Liver (tissue), 9 donors: ENCODE measurements around the gene SLC22A6. TPM values are rescaled to one million over a fixed set of nuclear protein-coding genes. Genes with fewer than 3 reads are reported as not detected.

Source experiments
- DNase-seq: peaks from one replicate; pipeline ENCODE4 v3.0.0-alpha.2; 2017; ENCODE audit warnings: low spot score
- H3K27ac ChIP-seq, 2 donors: one replicate each; pipeline ENCODE4 v1.7.0; 2013; ENCODE audit warnings: inconsistent platforms in 2 of 2, low read length in 2 of 2, control low read depth in 1 of 2, low read depth in 1 of 2, mild to moderate bottlenecking in 1 of 2
- H3K27me3 ChIP-seq, 4 donors: one replicate each; pipeline versions ENCODE4 v1.6.1 to v1.7.0; 2013; ENCODE audit warnings: low read length in 3 of 4, inconsistent platforms in 1 of 4, mild to moderate bottlenecking in 1 of 4, moderate library complexity in 1 of 4; ENCODE audit not compliant: control insufficient read depth in 4 of 4, insufficient read depth in 4 of 4
- H3K36me3 ChIP-seq, 4 donors: one replicate each; pipeline versions ENCODE4 v1.6.1 to v1.7.0; 2013; ENCODE audit warnings: low read length in 3 of 4, mild to moderate bottlenecking in 3 of 4, low read depth in 1 of 4, moderate library complexity in 1 of 4; ENCODE audit not compliant: control insufficient read depth in 4 of 4, insufficient read depth in 3 of 4
- H3K4me1 ChIP-seq, 4 donors: one replicate each; pipeline versions ENCODE4 v1.6.1 to v1.7.0; 2013; ENCODE audit warnings: low read length in 3 of 4, mild to moderate bottlenecking in 3 of 4, moderate library complexity in 1 of 4; ENCODE audit not compliant: control insufficient read depth in 4 of 4, insufficient read depth in 4 of 4
- H3K4me3 ChIP-seq, 3 donors: one replicate each; pipeline versions ENCODE4 v1.6.1 to v1.7.0; 2013; ENCODE audit warnings: low read length in 3 of 3, control low read depth in 1 of 3, low read depth in 1 of 3, mild to moderate bottlenecking in 1 of 3
- H3K9ac ChIP-seq, 2 donors: one replicate each; pipeline ENCODE4 v1.7.0; 2013; ENCODE audit warnings: low read length in 2 of 2, mild to moderate bottlenecking in 2 of 2, moderate library complexity in 2 of 2, control low read depth in 1 of 2, low read depth in 1 of 2
- H3K9me3 ChIP-seq, 4 donors: one replicate each; pipeline versions ENCODE4 v1.6.1 to v1.7.0; 2013; ENCODE audit warnings: low read length in 3 of 4; ENCODE audit not compliant: control insufficient read depth in 4 of 4
- EGR1 ChIP-seq, 2 donors: IDR thresholded peaks; 2 replicates each; pipeline ENCODE4 v1.6.1; 2016 to 2018; ENCODE audit warnings: antibody characterized with exemption in 2 of 2, low read depth in 2 of 2
- FOXA1 ChIP-seq: IDR thresholded peaks from 2 replicates; pipeline ENCODE4 v1.6.1; 2016; ENCODE audit warnings: antibody characterized with exemption
- FOXA2 ChIP-seq: IDR thresholded peaks from 2 replicates; pipeline ENCODE4 v1.6.1; 2016; ENCODE audit warnings: antibody characterized with exemption
- GABPA ChIP-seq, 2 donors: IDR thresholded peaks in 1 of 2; conservative IDR thresholded peaks in 1 of 2; 2 replicates each; pipeline ENCODE4 v1.6.1; 2016; ENCODE audit warnings: antibody characterized with exemption in 2 of 2, mild to moderate bottlenecking in 1 of 2, moderate library complexity in 1 of 2
- HNF4A ChIP-seq, 2 donors: conservative IDR thresholded peaks; 2 replicates each; pipeline ENCODE4 v1.6.1; 2016; ENCODE audit warnings: antibody characterized with exemption in 2 of 2, mild to moderate bottlenecking in 2 of 2
- HNF4G ChIP-seq: IDR thresholded peaks from 2 replicates; pipeline ENCODE4 v1.6.1; 2016; ENCODE audit warnings: antibody characterized with exemption
- JUND ChIP-seq, 2 donors: IDR thresholded peaks; 2 replicates each; pipeline ENCODE4 v1.6.1; 2016; ENCODE audit warnings: antibody characterized with exemption in 2 of 2
- NR2F2 ChIP-seq: IDR thresholded peaks from 2 replicates; pipeline ENCODE4 v1.6.1; 2016; ENCODE audit warnings: antibody characterized with exemption
- RAD21 ChIP-seq, 2 donors: IDR thresholded peaks; 2 replicates each; pipeline ENCODE4 v1.6.1; 2016; ENCODE audit warnings: antibody characterized with exemption in 2 of 2, mild to moderate bottlenecking in 2 of 2
- RXRA ChIP-seq, 2 donors: IDR thresholded peaks; 2 replicates each; pipeline ENCODE4 v1.6.1; 2017 to 2018; ENCODE audit warnings: antibody characterized with exemption in 2 of 2, mild to moderate bottlenecking in 1 of 2
- SP1 ChIP-seq: IDR thresholded peaks from 2 replicates; pipeline ENCODE4 v1.6.1; 2018; ENCODE audit warnings: antibody characterized with exemption, mild to moderate bottlenecking
- TAF1 ChIP-seq: conservative IDR thresholded peaks from 2 replicates; pipeline ENCODE4 v1.6.1; 2016; ENCODE audit warnings: antibody characterized with exemption, mild to moderate bottlenecking
- YY1 ChIP-seq: IDR thresholded peaks from 2 replicates; pipeline ENCODE4 v1.6.1; 2016; ENCODE audit warnings: antibody characterized with exemption, mild to moderate bottlenecking
- WGBS: extraction: QIAGEN DNeasy Blood & Tissue Kit; methylation state at CpG from one replicate; pipeline ENCODE4 v1.1.7; 2013; 5-methylcytosine and 5-hydroxymethylcytosine counted together
- polyA plus RNA-seq, 2 donors: library from polyadenylated mRNA; stranded (reverse) in 1 of 2; unstranded in 1 of 2; fragments of 200-250 nt in 1 of 2; fragments of >200 nt in 1 of 2; fragmentation: Nextera tagmentation in 1 of 2; extraction: Ambion mirVana in 1 of 2; gene quantifications; one replicate each; pipeline versions ENCODE4 v1.2.1 to v1.2.3, GENCODE V29; 2013 to 2015
- total RNA-seq, 2 donors: library from RNA; depleted of rRNA; stranded (reverse); fragments of >200 nt; gene quantifications; one replicate each; pipeline ENCODE4 v1.2.3, GENCODE V29; 2014
- TF ChIP-seq, protein P1 (sequence below): fragments of 150-350 bp; IDR thresholded peaks from 2 replicates; pipeline ENCODE4 v1.5.1; 2017; ENCODE audit warnings: improper control_type of control experiment, low read depth, low read length; ENCODE audit not compliant: missing input control
- TF ChIP-seq, protein P2 (sequence below): IDR thresholded peaks from 2 replicates; pipeline ENCODE4 v1.6.1; 2016; ENCODE audit warnings: antibody characterized with exemption
- TF ChIP-seq, protein P3 (sequence below): IDR thresholded peaks from 2 replicates; pipeline ENCODE4 v1.6.1; 2016; ENCODE audit warnings: antibody characterized with exemption
- TF ChIP-seq, protein P4 (sequence below): IDR thresholded peaks from 2 replicates; pipeline ENCODE4 v1.6.1; 2016; ENCODE audit warnings: antibody characterized with exemption, mild to moderate bottlenecking
- TF ChIP-seq, protein P5 (sequence below): IDR thresholded peaks from 2 replicates; pipeline ENCODE4 v1.6.1; 2016; ENCODE audit warnings: antibody characterized with exemption
- donor health status: healthy.
- donor health status: healthy.
- donor health status: healthy.
- donor health status: healthy.
- donor health status: healthy.

Gene SLC22A6
- total and polyA plus RNA-seq, 4 donors, result not detected

DNA sequence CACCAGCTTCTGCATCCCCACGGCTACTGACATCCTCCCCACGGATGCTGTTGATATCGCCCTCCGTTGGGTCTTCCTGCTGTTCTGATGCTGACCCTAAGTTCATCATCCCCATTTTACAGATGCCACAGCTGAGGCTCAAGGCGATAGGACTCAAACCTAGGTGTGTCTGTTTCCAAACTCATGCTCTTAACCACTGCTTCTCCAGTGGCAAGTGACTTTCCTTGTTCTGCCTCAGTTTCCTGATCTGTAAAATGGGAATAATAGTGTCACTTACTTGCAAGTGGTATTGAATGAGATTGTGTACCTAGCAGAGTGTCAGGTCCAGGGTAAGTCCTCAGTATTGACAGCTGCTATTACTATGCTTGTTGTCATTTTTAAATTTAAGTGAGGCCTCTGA, 14.4 kb upstream of the SLC22A6 start:
- no peak for DNase-seq
- Histone ChIP-seq H3K9ac (no peak overlapping the region), H3K27ac (no peak overlapping the region), H3K4me1 (no peaks in the 10 kb centered on the region), H3K4me3 (no peak overlapping the region), H3K9me3 (no peaks in the 10 kb centered on the region), H3K27me3 (peaks cover 0 to 2% (median 0%) of the 10 kb centered on the region in 4 donors), H3K36me3 (no peaks in the 10 kb centered on the region)
- TF ChIP-seq SP1 (no peak), FOXA1 (no peak), YY1 (no peak), JUND (IDR thresholded peaks at IDR 0.05) (no peak), RXRA (IDR thresholded peaks at IDR 0.05) (no peak), RAD21 (IDR thresholded peaks at IDR 0.05) (no peak), GABPA (IDR thresholded peaks at IDR 0.05 in 1 of 2, conservative IDR thresholded peaks at IDR 0.05 in 1 of 2) (no peak), EGR1 (IDR thresholded peaks at IDR 0.05; ENCODE audit: low read depth in 2 of 2) (no peak), NR2F2 (no peak), FOXA2 (no peak), HNF4A (conservative IDR thresholded peaks at IDR 0.05) (no peak), HNF4G (no peak), TAF1 (no peak)
- TF ChIP-seq, protein P1, sequence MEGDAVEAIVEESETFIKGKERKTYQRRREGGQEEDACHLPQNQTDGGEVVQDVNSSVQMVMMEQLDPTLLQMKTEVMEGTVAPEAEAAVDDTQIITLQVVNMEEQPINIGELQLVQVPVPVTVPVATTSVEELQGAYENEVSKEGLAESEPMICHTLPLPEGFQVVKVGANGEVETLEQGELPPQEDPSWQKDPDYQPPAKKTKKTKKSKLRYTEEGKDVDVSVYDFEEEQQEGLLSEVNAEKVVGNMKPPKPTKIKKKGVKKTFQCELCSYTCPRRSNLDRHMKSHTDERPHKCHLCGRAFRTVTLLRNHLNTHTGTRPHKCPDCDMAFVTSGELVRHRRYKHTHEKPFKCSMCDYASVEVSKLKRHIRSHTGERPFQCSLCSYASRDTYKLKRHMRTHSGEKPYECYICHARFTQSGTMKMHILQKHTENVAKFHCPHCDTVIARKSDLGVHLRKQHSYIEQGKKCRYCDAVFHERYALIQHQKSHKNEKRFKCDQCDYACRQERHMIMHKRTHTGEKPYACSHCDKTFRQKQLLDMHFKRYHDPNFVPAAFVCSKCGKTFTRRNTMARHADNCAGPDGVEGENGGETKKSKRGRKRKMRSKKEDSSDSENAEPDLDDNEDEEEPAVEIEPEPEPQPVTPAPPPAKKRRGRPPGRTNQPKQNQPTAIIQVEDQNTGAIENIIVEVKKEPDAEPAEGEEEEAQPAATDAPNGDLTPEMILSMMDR, result no peak
- TF ChIP-seq, protein P2, sequence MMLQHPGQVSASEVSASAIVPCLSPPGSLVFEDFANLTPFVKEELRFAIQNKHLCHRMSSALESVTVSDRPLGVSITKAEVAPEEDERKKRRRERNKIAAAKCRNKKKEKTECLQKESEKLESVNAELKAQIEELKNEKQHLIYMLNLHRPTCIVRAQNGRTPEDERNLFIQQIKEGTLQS, result no peak
- TF ChIP-seq, protein P3, sequence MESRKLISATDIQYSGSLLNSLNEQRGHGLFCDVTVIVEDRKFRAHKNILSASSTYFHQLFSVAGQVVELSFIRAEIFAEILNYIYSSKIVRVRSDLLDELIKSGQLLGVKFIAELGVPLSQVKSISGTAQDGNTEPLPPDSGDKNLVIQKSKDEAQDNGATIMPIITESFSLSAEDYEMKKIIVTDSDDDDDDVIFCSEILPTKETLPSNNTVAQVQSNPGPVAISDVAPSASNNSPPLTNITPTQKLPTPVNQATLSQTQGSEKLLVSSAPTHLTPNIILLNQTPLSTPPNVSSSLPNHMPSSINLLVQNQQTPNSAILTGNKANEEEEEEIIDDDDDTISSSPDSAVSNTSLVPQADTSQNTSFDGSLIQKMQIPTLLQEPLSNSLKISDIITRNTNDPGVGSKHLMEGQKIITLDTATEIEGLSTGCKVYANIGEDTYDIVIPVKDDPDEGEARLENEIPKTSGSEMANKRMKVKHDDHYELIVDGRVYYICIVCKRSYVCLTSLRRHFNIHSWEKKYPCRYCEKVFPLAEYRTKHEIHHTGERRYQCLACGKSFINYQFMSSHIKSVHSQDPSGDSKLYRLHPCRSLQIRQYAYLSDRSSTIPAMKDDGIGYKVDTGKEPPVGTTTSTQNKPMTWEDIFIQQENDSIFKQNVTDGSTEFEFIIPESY, result no peak
- TF ChIP-seq, protein P4, sequence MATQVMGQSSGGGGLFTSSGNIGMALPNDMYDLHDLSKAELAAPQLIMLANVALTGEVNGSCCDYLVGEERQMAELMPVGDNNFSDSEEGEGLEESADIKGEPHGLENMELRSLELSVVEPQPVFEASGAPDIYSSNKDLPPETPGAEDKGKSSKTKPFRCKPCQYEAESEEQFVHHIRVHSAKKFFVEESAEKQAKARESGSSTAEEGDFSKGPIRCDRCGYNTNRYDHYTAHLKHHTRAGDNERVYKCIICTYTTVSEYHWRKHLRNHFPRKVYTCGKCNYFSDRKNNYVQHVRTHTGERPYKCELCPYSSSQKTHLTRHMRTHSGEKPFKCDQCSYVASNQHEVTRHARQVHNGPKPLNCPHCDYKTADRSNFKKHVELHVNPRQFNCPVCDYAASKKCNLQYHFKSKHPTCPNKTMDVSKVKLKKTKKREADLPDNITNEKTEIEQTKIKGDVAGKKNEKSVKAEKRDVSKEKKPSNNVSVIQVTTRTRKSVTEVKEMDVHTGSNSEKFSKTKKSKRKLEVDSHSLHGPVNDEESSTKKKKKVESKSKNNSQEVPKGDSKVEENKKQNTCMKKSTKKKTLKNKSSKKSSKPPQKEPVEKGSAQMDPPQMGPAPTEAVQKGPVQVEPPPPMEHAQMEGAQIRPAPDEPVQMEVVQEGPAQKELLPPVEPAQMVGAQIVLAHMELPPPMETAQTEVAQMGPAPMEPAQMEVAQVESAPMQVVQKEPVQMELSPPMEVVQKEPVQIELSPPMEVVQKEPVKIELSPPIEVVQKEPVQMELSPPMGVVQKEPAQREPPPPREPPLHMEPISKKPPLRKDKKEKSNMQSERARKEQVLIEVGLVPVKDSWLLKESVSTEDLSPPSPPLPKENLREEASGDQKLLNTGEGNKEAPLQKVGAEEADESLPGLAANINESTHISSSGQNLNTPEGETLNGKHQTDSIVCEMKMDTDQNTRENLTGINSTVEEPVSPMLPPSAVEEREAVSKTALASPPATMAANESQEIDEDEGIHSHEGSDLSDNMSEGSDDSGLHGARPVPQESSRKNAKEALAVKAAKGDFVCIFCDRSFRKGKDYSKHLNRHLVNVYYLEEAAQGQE, result no peak
- TF ChIP-seq, protein P5, sequence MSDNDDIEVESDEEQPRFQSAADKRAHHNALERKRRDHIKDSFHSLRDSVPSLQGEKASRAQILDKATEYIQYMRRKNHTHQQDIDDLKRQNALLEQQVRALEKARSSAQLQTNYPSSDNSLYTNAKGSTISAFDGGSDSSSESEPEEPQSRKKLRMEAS, result no peak
- WGBS, result 95% methylated on average over 5 of the region's 5 CpGs

DNA sequence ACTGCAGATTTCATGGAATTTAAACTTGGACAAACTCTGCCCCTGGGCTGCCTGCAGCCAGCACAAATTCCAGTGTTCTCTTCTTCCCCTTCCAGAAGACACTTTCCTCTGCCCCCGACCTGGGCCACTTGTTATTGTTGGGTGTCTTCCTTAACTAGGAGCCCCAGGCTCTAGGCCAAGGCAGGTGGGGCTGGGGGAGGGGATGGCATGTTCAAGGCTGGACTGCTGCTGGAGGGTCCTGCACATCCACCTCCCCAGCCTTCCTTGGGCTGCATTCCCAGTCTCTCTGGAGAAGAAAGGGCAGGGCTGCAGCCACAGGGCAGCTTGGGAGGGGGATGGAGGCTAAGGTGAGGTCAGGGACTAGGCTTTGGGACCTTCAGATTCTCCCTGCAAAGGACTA, 11.5 kb upstream of the SLC22A6 start:
- Histone ChIP-seq H3K4me1 (no peaks in the 10 kb centered on the region), H3K27me3 (peaks cover 0 to 2% (median 0%) of the 10 kb centered on the region in 4 donors), H3K9ac (no peak overlapping the region), H3K36me3 (no peaks in the 10 kb centered on the region), H3K27ac (no peak overlapping the region), H3K4me3 (no peak overlapping the region), H3K9me3 (no peaks in the 10 kb centered on the region)
- DNase-seq, result no peak
- 31% methylated on average over 1 of the region's 1 CpG for WGBS
- TF ChIP-seq HNF4G, result no peak
- no peak for TF ChIP-seq FOXA1
- TF ChIP-seq, protein P2, result no peak
- no peak for TF ChIP-seq SP1
- TF ChIP-seq, protein P5, result no peak
- TF ChIP-seq, protein P1, result no peak
- TF ChIP-seq YY1, result no peak
